HG03432 (cell line): ENCODE results near the gene TMEM219.
"Not testable (repeated sequence)": the region's sequence is repeated elsewhere in the genome, so short reads cannot be mapped to it uniquely, and the experiment has no call there.

ENCODE experiments used
- ATAC-seq: cut with Tn5 transposase; IDR thresholded peaks from one replicate; pipeline ENCODE4 v1.9.1; 2021; ENCODE audit warnings: mild to moderate bottlenecking, moderate library complexity; ENCODE audit not compliant: unreplicated experiment

The TMEM219 gene

DNA sequence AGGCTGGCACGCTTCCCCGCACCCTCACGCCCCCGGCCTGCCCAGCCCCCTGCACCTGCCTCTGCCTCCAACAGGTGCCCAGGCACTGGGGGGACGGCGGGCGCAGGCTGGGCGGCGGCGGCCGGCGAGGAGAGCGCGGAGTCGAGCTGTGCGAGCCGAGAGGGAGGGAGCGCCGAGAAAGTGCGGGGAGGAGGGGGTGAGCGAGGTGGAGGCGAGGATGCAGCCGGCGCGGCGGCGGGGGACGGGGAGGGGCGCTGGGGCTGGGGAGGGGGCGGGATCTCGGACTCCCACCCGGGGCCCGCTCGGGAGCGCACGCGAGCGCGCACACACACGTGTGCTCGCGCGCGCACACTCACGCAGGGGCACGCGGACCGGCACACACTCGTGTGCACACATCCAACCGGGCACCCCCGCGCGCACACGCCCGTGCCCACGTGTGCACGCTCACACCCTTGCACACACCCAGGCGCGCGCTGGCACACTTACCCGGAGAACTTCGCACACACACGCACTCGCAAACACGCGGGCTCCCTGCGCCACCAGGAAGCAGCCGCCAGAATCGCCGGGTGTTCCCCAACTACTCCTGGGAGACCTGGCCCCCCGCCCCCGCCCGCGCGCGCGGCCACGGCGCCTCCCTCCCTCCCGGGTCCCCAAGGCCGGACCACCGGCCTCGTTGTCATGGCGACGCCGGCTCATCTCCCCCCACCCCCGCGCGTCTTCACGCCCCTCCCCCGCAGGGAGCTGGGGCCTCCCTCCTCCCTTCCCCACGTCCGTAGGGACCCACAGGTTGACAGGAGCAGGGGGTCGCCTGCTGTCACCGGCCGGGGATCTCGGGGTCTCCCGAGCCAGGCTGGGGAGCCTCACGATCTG, 49.2 kb downstream of the TMEM219 start, which contains the start of gene DOC2A:
TSS of gene DOC2A (minus strand) at position 184 of the 870 bp plus-strand sequence. CDS start 805 bp downstream, outside the sequence.
- ATAC-seq = no peak

DNA sequence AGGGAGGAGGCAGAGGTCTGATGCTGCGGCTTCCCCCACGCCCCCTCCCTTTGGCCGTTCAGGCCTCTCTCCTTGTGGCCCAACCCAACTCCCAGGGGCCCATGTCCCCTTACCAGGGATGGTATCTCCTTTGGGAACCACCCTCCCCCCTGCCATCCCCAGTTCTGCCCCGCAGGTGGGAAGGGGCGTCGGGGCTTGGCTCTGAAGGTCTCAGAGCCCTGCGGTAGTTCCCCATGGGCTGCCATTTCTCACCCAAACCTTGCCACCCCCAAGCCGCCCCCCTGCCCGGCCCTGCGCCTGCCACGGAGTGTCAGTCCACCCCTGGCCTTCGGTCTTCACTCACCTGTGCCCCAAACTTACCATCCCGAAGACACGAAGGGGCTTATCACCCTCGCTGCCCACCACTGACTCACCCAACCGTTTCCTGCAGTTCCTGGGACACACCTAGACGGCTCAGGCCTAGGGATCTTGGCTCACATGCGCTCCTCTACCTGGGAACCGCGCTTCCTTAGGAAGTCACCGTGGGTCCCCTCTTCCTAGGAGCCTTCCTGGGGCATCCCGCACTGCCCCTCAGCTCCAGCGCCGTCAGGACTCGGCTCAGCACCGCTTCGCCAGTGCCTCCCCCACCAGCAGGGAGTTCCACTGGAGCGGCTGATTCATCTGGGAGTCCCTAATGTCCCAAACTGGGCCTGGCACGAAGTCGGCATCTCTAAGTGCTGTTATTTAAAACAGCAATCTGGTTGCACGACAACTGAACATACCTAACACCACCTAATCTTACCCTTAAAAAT, 50.0 kb downstream of the TMEM219 start:
- no peak for ATAC-seq

DNA sequence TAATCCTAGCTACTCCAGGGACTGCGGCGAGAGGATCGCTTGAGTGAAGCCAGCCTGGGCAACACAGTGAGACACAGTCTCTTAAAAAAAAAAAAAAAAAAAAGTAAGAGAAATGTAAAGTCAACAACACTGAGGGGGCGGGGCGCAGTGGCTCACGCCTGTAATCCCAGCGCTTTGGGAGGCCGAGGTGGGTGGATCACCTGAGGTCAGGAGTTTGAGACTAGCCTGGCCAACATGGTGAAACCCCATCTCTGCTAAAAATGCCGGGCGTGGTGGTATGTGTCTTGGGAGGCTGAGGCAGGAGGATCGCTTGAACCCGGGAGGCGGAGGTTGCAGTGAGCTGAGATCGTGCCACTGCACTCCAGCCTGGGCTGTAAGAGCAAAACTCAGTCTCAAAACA, 50.7 kb downstream of the TMEM219 start:
- not testable (repeated sequence) for ATAC-seq

DNA sequence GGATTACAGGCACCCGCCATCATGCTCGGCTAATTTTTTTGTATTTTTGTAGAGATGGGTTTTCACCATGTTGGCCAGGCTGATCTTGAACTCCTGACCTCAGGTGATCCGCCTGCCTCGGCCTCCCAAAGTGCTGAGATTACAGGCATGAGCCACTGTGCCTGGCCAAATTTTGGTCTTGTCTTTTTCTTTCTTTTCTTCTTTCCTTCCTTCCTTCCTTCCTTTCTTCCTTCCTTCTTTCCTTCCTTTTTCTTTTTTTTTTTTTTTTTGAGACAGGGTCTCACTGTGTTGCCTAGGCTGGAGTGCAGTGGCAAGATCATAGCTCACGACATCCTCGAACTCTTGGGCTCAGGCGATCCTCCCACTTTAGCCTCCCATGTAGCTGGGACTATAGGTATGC, 53.6 kb downstream of the TMEM219 start:
- ATAC-seq = not testable (repeated sequence)

DNA sequence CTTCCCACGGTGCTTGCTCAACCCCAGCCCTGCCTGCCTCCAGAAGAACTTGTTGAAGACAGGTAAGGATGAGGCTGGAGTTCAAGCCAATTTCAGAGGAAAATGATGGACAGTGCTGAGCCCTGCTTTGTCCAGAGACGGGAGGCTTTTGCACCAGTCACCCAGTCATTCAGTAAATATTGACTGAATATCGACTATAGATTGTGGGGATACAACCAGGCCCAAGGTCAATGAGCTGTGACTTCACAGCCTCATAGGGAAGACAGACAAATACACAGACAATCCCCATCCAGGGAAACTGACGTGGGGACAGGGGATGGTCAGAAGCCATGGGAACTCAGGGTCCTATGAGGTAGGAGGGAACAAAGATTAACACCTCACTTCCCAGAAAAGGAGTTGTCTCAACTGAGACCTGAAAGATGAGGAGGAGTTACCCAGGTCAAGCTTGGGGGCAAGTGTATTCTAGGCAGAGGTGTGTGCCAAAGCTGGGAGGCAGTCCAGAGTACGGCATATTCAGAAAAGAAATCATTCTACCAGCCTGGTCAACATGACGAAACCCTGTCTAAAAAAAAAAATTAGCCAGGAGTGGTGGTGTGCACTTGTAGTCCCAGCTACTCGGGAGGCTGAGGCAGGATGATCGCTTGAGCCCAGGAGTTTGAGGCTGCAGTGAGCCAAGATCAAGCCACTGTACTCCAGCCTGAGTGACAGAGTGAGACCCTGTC, 54.8 kb downstream of the TMEM219 start:
- ATAC-seq = no peak

DNA sequence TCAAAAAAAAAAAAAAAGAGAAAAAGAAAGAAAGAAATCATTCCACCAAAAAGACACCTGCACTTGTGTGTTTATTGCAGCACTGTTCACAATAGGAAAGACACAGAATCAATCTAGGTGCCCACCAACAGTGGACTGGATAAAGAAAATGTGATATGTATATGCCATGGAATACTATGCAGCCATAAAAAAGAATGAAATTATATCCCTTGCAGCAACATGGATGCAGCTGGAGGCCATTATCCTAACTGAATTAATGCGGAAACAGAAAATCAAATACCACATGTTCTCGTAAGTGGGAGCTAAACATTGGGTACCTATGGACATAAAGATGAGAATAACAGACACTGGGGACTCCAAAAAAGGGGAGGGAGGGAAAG, 55.4 kb downstream of the TMEM219 start:
- no peak for ATAC-seq

DNA sequence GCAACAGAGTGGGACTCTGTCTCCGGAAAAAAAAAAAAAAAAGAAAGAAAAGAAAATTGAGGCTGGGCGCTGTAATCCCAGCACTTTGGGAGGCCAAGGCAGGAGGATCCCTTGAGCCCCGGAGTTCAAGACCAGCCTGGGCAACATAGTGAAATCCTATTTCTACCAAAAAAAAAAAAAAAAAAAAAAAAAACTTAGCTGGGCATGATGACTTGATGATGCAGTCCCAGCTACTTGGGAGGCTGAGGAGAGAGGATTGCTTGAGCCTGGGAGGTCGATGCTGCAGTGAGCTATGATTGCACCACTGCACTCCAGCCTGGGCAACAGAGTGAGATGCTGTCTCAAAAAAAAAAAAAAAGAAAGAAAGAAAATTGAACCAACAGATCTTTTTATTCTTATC, 56.1 kb downstream of the TMEM219 start:
- not testable (repeated sequence) for ATAC-seq

DNA sequence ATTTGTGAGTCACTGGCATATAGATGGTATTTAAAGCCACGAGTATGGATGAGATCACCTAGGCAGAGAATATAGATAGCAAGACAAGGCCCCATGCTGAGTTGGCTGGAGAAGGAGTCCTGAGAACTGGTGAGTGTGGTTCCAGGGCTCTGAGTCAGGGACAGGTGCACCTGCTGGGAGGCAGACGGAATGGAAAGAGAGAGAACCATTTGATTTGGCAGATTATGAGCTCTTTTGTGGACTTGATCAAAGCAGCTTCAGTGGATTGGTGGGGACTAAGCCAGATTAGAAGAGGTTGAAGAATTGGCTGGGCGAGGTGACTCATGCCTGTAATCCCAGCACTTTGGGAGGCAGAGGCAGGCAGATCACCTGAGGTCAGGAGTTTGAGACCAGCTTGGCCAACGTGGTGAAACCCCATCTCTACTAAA, 56.9 kb downstream of the TMEM219 start:
- ATAC-seq = no peak
